22Rv1 (cell line): ENCODE measurements around the gene TMEM178B.

Source experiments
- ZFX ChIP-seq: fragments of 450-650 bp; IDR thresholded peaks from 2 replicates; pipeline ENCODE4 v1.6.1; 2017; ENCODE audit warnings: antibody characterized with exemption, borderline replicate concordance
- TF ChIP-seq, protein P1 (sequence below): fragments of 450-650 bp; IDR thresholded peaks from 2 replicates; pipeline ENCODE4 v1.5.1; 2017; ENCODE audit warnings: mild to moderate bottlenecking

DNA sequence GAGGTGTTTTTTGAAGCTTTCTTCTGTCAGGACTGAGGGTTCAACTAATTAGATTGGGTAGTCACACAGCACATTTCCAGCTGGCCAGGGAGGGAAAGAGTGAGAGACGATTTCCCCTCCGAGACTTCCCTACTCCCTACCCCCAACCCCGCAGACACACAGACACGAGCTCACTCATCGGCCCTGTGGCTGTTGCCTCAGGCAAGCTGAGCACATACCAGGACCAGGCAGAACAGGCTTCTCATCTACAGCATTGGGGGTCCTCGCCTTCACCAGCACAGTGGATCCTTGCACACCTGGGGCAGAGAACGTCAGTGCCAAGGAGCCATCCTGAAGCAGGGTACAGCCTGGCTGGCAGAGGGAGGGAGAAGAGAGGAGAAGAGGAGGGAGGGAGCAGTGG lies 144.1 kb downstream of the TMEM178B start:
- TF ChIP-seq, protein P1, sequence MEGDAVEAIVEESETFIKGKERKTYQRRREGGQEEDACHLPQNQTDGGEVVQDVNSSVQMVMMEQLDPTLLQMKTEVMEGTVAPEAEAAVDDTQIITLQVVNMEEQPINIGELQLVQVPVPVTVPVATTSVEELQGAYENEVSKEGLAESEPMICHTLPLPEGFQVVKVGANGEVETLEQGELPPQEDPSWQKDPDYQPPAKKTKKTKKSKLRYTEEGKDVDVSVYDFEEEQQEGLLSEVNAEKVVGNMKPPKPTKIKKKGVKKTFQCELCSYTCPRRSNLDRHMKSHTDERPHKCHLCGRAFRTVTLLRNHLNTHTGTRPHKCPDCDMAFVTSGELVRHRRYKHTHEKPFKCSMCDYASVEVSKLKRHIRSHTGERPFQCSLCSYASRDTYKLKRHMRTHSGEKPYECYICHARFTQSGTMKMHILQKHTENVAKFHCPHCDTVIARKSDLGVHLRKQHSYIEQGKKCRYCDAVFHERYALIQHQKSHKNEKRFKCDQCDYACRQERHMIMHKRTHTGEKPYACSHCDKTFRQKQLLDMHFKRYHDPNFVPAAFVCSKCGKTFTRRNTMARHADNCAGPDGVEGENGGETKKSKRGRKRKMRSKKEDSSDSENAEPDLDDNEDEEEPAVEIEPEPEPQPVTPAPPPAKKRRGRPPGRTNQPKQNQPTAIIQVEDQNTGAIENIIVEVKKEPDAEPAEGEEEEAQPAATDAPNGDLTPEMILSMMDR, result no peak
- no peak for TF ChIP-seq ZFX
